ENCODE results near the gene MYO9B. TPM values are rescaled to one million over a fixed set of nuclear protein-coding genes. Genes with fewer than 3 reads are reported as not detected.
A peak's percentile ranks its signal among the peaks of the same experiment; 100 is the strongest.

MYO9B gene
- total RNA-seq, 1 donor from 2014 or later, result 123 TPM

DNA sequence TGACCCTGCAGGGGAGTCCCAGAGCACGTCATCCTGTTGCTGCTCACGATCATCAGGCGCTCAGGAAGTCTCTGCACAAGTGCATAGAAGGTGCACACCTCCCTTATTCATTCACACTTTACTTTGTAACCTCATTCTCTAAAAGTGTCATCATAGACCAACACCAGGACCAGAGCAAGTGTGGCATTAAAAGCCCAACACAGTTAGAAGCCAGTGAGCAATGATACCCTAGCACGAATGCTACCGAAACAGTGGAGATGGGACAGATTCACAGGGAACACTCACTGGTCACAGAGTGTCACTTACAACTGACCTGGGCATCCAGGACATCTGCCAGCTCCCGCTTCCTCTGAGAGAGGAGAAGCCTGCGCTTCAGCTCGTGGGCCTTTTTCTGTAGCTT lies 17.3 kb upstream of the MYO9B start:
- Mint-ChIP-seq H3K4me1 (ENCODE audit: low read depth, unreplicated experiment) (no peaks in the 10 kb centered on the region), H3K9me3 (ENCODE audit: unreplicated experiment) (no peaks in the 10 kb centered on the region), H3K36me3 (ENCODE audit: low read depth, unreplicated experiment) (peaks cover 20% of the 10 kb centered on the region), H3K27ac (ENCODE audit: unreplicated experiment) (no peak overlapping the region), H3K27me3 (ENCODE audit: low read depth, unreplicated experiment) (no peaks in the 10 kb centered on the region), H3K4me3 (ENCODE audit: unreplicated experiment) (no peak overlapping the region)
- no peaks in the 10 kb centered on the region for H3K4me1 ChIP-seq (ENCODE audit: insufficient read depth, low read length)
- no peak overlapping the region for H3K27ac ChIP-seq (ENCODE audit: low read depth, low read length)
- no peaks in the 10 kb centered on the region for H4K20me1 ChIP-seq (ENCODE audit: insufficient read depth, low read length)
- peak; percentile 23 for DNase-seq (ENCODE audit: low read depth)
- no peak overlapping the region for H3K4me2 ChIP-seq (ENCODE audit: low read length)
- no peak overlapping the region for H3K4me3 ChIP-seq (ENCODE audit: insufficient read depth, low read depth, low read length)
- no peak overlapping the region for H3K9ac ChIP-seq (ENCODE audit: low read length)
- peaks cover 19% of the 10 kb centered on the region for H3K36me3 ChIP-seq (ENCODE audit: insufficient read depth, low read length)
- TF ChIP-seq, protein P1, sequence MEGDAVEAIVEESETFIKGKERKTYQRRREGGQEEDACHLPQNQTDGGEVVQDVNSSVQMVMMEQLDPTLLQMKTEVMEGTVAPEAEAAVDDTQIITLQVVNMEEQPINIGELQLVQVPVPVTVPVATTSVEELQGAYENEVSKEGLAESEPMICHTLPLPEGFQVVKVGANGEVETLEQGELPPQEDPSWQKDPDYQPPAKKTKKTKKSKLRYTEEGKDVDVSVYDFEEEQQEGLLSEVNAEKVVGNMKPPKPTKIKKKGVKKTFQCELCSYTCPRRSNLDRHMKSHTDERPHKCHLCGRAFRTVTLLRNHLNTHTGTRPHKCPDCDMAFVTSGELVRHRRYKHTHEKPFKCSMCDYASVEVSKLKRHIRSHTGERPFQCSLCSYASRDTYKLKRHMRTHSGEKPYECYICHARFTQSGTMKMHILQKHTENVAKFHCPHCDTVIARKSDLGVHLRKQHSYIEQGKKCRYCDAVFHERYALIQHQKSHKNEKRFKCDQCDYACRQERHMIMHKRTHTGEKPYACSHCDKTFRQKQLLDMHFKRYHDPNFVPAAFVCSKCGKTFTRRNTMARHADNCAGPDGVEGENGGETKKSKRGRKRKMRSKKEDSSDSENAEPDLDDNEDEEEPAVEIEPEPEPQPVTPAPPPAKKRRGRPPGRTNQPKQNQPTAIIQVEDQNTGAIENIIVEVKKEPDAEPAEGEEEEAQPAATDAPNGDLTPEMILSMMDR (IDR thresholded peaks at IDR 0.05; ENCODE audit: insufficient read depth, low read depth, low read length), result no peak
- no peak for TF ChIP-seq EZH2 (IDR thresholded peaks at IDR 0.05; ENCODE audit: insufficient read depth, low read length)
- H3K27me3 ChIP-seq (ENCODE audit: insufficient read depth, low read length), result no peaks in the 10 kb centered on the region
- H3K79me2 ChIP-seq (ENCODE audit: insufficient read depth, low read length), result peaks cover 20% of the 10 kb centered on the region
- no peak overlapping the region for H2AFZ ChIP-seq (ENCODE audit: low read depth, low read length)
- peaks cover 13% of the 10 kb centered on the region for H3K9me3 ChIP-seq (ENCODE audit: insufficient read depth, low read depth, low read length)
- FAIRE-seq, result no peak

DNA sequence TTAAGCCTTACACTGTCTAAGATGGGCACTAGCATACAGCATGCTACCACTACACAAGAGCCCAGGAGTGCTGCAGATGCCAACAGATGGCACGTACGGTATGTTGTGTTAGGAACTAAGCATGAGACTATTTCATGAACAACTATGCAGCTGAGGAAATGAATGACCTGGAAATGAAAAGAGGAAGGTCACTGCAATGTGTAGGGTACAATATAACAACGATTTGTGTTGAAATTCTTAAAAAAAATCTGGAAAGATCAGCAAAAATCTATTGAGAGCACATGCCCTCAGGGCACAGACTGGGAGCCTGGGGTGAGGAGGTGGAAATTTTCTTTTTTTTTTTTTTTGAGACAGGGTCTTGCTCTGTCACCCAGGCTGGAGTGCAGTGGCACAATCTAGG lies 14.8 kb upstream of the MYO9B start:
- Mint-ChIP-seq H3K4me3 (ENCODE audit: unreplicated experiment) (no peak overlapping the region), H3K36me3 (ENCODE audit: low read depth, unreplicated experiment) (peaks cover 18% of the 10 kb centered on the region), H3K27me3 (ENCODE audit: low read depth, unreplicated experiment) (no peaks in the 10 kb centered on the region), H3K9me3 (ENCODE audit: unreplicated experiment) (no peaks in the 10 kb centered on the region), H3K27ac (ENCODE audit: unreplicated experiment) (no peak overlapping the region), H3K4me1 (ENCODE audit: low read depth, unreplicated experiment) (no peaks in the 10 kb centered on the region)
- no peak overlapping the region for H3K9ac ChIP-seq (ENCODE audit: low read length)
- FAIRE-seq (no peak), DNase-seq (ENCODE audit: low read depth) (no peak)
- H3K9me3 ChIP-seq (ENCODE audit: insufficient read depth, low read depth, low read length), result peaks cover 13% of the 10 kb centered on the region
- no peaks in the 10 kb centered on the region for H4K20me1 ChIP-seq (ENCODE audit: insufficient read depth, low read length)
- H3K27ac ChIP-seq (ENCODE audit: low read depth, low read length), result no peak overlapping the region
- no peak overlapping the region for H3K4me2 ChIP-seq (ENCODE audit: low read length)
- peaks cover 16% of the 10 kb centered on the region for H3K36me3 ChIP-seq (ENCODE audit: insufficient read depth, low read length)
- no peaks in the 10 kb centered on the region for H3K4me1 ChIP-seq (ENCODE audit: insufficient read depth, low read length)
- no peak overlapping the region for H3K4me3 ChIP-seq (ENCODE audit: insufficient read depth, low read depth, low read length)
- TF ChIP-seq EZH2 (IDR thresholded peaks at IDR 0.05; ENCODE audit: insufficient read depth, low read length), result no peak
- TF ChIP-seq, protein P1 (IDR thresholded peaks at IDR 0.05; ENCODE audit: insufficient read depth, low read depth, low read length), result no peak
- no peak overlapping the region for H2AFZ ChIP-seq (ENCODE audit: low read depth, low read length)
- H3K79me2 ChIP-seq (ENCODE audit: insufficient read depth, low read length), result peaks cover 41% of the 10 kb centered on the region
- H3K27me3 ChIP-seq (ENCODE audit: insufficient read depth, low read length), result no peaks in the 10 kb centered on the region

DNA sequence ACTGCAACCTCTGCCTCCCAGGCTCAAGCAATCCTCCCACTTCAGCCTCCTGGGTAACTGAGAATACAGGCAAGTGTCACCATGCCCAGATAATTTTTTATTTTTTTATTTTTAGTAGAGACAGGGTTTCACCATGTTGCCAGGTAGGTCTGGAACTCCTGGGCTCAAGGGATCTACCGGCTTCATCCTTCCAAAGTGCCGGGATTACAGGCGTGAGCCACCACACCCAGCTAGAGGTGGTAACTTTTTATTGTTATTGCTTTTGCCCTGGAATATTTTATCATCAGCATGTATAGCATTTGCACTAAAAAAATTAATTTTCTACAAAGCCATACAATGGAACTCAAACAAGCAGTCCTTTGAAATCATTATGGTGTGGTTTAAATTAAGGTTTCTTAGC lies 14.4 kb upstream of the MYO9B start:
- Histone ChIP-seq H3K36me3 (ENCODE audit: insufficient read depth, low read length) (peaks cover 16% of the 10 kb centered on the region), H3K4me3 (ENCODE audit: insufficient read depth, low read depth, low read length) (no peak overlapping the region), H3K79me2 (ENCODE audit: insufficient read depth, low read length) (peaks cover 45% of the 10 kb centered on the region), H3K27ac (ENCODE audit: low read depth, low read length) (no peak overlapping the region), H3K9me3 (ENCODE audit: insufficient read depth, low read depth, low read length) (peaks cover 13% of the 10 kb centered on the region), H3K9ac (ENCODE audit: low read length) (no peak overlapping the region), H3K4me2 (ENCODE audit: low read length) (no peak overlapping the region), H3K27me3 (ENCODE audit: insufficient read depth, low read length) (no peaks in the 10 kb centered on the region), H3K4me1 (ENCODE audit: insufficient read depth, low read length) (no peaks in the 10 kb centered on the region), H2AFZ (ENCODE audit: low read depth, low read length) (no peak overlapping the region), H4K20me1 (ENCODE audit: insufficient read depth, low read length) (no peaks in the 10 kb centered on the region)
- peaks cover 15% of the 10 kb centered on the region for H3K36me3 Mint-ChIP-seq (ENCODE audit: low read depth, unreplicated experiment)
- no peaks in the 10 kb centered on the region for H3K27me3 Mint-ChIP-seq (ENCODE audit: low read depth, unreplicated experiment)
- DNase-seq (ENCODE audit: low read depth) (no peak), FAIRE-seq (no peak)
- no peak overlapping the region for H3K27ac Mint-ChIP-seq (ENCODE audit: unreplicated experiment)
- H3K4me3 Mint-ChIP-seq (ENCODE audit: unreplicated experiment), result no peak overlapping the region
- H3K4me1 Mint-ChIP-seq (ENCODE audit: low read depth, unreplicated experiment), result no peaks in the 10 kb centered on the region
- TF ChIP-seq, protein P1 (IDR thresholded peaks at IDR 0.05; ENCODE audit: insufficient read depth, low read depth, low read length), result no peak
- TF ChIP-seq EZH2 (IDR thresholded peaks at IDR 0.05; ENCODE audit: insufficient read depth, low read length), result no peak
- H3K9me3 Mint-ChIP-seq (ENCODE audit: unreplicated experiment), result no peaks in the 10 kb centered on the region
